ENCODE results near the gene RAMP3.
A peak's percentile ranks its signal among the peaks of the same experiment; 100 is the strongest.
"Not testable (repeated sequence)": the region's sequence is repeated elsewhere in the genome, so short reads cannot be mapped to it uniquely, and the experiment has no call there.

RAMP3 gene, protein sequence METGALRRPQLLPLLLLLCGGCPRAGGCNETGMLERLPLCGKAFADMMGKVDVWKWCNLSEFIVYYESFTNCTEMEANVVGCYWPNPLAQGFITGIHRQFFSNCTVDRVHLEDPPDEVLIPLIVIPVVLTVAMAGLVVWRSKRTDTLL

DNA sequence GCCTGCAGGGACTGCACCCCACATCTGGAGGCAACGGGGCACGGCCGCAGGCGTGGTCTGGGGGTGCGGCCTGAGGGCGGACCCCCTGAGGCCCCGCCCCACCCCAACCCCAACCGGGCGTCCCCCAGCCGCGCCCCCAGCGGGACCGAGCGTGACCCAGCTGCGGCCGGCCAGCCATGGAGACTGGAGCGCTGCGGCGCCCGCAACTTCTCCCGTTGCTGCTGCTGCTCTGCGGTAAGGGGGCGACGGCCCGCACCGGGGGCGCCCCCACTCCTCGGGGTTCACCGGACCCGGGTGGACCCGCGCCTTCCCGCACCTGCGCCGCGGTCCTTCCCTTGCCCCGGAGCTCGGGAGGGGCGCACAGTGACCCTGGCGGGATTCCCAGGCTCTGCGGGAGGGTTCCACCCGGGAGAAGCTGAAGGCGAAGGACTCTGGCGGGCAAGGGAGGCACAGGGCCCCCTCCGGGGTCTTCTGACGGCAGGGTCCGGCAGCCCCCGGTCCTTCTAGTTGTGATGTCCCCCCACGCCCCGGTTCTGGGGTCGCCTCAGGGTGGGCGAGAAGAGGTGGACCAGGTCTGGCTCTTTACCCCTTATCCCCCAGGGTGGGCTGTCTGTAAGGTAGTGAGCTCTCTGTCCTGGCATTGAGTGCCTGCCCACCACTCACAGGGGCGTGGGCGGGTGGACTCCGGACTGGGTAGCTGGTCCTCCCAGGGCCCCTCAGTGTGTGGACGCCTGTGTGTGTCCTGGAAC, at the start of gene RAMP3:
Gene RAMP3 (plus strand): TSS at position 139 of the 749 bp plus-strand sequence. CDS start 38 bp downstream, at position 177.
- DNase-seq (ENCODE audit: extremely low read depth, insufficient read length), result no peak
- Histone ChIP-seq H3K27me3 (replicated peaks; ENCODE audit: control insufficient read depth, insufficient read depth, low read length) (peaks cover 1% of the 10 kb centered on the region; the same call in 1 of the 2 replicates), H3K4me3 (replicated peaks; ENCODE audit: low read depth, low read length) (no peak within 1 kb of the TSS), H3K36me3 (ENCODE audit: control insufficient read depth, insufficient read depth, low read length) (no peaks in the 10 kb centered on the region)
- TF ChIP-seq, protein P1, sequence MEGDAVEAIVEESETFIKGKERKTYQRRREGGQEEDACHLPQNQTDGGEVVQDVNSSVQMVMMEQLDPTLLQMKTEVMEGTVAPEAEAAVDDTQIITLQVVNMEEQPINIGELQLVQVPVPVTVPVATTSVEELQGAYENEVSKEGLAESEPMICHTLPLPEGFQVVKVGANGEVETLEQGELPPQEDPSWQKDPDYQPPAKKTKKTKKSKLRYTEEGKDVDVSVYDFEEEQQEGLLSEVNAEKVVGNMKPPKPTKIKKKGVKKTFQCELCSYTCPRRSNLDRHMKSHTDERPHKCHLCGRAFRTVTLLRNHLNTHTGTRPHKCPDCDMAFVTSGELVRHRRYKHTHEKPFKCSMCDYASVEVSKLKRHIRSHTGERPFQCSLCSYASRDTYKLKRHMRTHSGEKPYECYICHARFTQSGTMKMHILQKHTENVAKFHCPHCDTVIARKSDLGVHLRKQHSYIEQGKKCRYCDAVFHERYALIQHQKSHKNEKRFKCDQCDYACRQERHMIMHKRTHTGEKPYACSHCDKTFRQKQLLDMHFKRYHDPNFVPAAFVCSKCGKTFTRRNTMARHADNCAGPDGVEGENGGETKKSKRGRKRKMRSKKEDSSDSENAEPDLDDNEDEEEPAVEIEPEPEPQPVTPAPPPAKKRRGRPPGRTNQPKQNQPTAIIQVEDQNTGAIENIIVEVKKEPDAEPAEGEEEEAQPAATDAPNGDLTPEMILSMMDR (IDR thresholded peaks at IDR 0.05; ENCODE audit: insufficient read depth, low read length, poor library complexity, severe bottlenecking), result no peak

DNA sequence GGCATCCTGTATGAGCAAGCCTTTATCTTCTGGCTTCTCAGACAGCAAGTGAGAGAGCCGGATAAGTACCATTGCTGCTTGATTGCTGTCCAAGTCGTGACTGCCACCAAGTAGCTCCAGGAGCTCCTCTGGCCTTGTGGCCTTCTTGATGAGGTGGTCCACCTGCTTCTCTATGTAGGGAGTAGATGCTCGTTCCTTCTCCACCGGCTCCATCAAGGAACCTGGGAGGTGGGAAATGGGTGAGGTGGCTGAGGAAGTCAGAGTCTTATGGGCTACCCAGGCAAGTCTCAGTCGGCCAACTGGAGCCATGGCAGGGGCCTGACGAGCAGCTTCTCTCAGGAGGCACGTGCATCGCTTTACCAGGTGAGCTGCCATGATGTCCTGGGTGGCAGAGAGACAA, 48.7 kb upstream of the RAMP3 start:
- TF ChIP-seq, protein P1 (IDR thresholded peaks at IDR 0.05; ENCODE audit: insufficient read depth, low read length, poor library complexity, severe bottlenecking), result no peak
- H3K36me3 ChIP-seq (ENCODE audit: control insufficient read depth, insufficient read depth, low read length), result peaks cover 44% of the 10 kb centered on the region
- DNase-seq (ENCODE audit: extremely low read depth, insufficient read length), result no peak
- H3K4me3 ChIP-seq (replicated peaks; ENCODE audit: low read depth, low read length), result no peak overlapping the region
- no peaks in the 10 kb centered on the region for H3K27me3 ChIP-seq (replicated peaks; ENCODE audit: control insufficient read depth, insufficient read depth, low read length)

DNA sequence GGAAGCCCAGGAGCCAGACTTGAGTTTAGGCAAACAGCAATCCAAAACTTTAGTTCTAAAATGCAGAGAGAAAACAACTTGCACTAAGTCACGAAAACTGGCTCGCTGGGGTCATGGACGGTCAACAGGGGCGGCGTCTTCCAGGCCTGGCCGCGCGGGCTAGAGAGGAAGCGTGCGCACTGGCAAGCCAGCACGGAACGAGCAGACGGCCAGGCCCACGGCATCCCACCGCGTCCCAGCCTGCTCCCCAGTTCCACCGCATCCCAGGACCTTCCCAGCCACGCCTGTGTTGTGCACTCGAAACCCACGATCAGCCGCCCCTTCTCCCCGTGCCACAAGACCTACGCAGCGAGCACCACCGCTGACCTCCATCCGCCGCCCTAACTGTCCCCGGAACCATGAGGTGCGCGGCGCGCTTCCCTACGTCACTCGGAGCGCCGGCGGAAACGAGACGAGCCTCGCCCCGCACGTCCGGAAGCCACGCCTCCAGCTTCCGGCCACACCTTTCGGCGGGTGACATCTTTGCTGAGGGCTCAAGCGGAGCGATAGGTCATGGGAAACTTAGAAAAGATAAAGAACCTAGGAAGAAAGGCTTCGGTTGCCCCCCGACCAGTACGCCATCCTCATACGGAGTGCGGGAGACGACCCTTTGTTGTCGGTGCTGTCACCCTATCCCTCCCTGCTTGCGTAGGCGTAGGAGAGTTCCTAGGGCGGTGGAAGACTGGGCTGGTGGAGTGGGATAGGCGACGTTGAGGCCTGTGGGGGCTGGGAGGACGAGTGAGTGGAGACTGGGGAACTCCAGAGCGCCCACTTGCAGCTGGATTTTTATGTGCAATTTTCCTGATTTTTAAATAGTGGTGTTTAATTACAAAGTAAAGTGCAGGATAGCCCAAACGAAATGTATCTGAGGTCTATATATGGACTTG, 46.0 kb upstream of the RAMP3 start, which contains the start of gene TBRG4:
Gene TBRG4 (minus strand): TSS at position 400 of the 926 bp plus-strand sequence. CDS start 2,460 bp downstream, outside the sequence.
- TF ChIP-seq, protein P1 (IDR thresholded peaks at IDR 0.05; ENCODE audit: insufficient read depth, low read length, poor library complexity, severe bottlenecking), result peak; percentile 34
- no peaks in the 10 kb centered on the region for H3K27me3 ChIP-seq (replicated peaks; ENCODE audit: control insufficient read depth, insufficient read depth, low read length)
- H3K4me3 ChIP-seq (replicated peaks; ENCODE audit: low read depth, low read length), result peak within 1 kb of the TSS; percentile 98
- H3K36me3 ChIP-seq (ENCODE audit: control insufficient read depth, insufficient read depth, low read length), result peaks cover 18% of the 10 kb centered on the region
- peak; percentile 97 for DNase-seq (ENCODE audit: extremely low read depth, insufficient read length)

DNA sequence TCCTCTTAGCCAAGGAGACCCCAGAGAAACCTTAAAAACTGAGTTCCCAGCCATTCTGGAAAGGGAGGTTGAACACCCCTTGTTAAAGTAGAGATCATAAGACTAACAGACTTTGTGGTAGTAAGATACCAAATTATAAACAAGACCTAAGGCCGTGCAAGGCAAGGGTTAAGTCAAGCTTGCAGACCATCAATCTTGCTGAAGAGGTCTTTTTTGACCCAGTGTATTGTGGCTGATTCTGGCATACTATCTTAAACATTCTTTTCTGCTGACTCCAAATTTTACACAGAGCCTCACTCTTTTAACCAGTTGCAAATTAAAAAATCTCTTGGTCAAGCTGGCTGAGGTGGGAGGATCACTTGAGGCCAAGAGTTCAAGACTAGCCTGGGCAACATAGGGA, 44.9 kb upstream of the RAMP3 start:
- Histone ChIP-seq H3K27me3 (replicated peaks; ENCODE audit: control insufficient read depth, insufficient read depth, low read length) (no peaks in the 10 kb centered on the region), H3K36me3 (ENCODE audit: control insufficient read depth, insufficient read depth, low read length) (peaks cover 9% of the 10 kb centered on the region), H3K4me3 (replicated peaks; ENCODE audit: low read depth, low read length) (no peak overlapping the region; the same call in 1 of the 2 replicates)
- no peak for DNase-seq (ENCODE audit: extremely low read depth, insufficient read length)
- TF ChIP-seq, protein P1 (IDR thresholded peaks at IDR 0.05; ENCODE audit: insufficient read depth, low read length, poor library complexity, severe bottlenecking), result no peak

DNA sequence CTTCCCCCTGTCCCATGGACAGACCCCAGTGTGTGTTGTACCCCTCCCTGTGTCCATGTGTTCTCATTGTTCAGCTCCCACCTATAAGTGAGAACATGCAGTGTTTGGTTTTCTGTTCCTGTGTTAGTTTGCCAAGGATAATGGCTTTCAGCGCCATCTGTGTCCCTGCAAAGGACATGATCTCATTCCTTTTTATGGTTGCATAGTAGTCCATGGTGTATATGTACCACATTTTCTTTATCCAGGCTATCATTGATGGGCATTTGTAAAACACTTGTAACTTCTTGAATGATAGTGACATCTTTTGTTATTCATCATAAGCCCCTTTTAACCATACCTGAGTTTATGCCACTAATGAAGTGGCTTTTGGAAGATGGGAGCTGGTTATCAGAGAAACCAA, 43.3 kb upstream of the RAMP3 start:
- DNase-seq (ENCODE audit: extremely low read depth, insufficient read length); H3K27me3 ChIP-seq (replicated peaks; ENCODE audit: control insufficient read depth, insufficient read depth, low read length); H3K4me3 ChIP-seq (replicated peaks; ENCODE audit: low read depth, low read length); H3K36me3 ChIP-seq (ENCODE audit: control insufficient read depth, insufficient read depth, low read length): not testable (repeated sequence)

Measured in GM06990 (cell line).